Endodermal cell (in vitro differentiated cells): ENCODE data around the gene GFOD1. TPM values are rescaled to one million over a fixed set of nuclear protein-coding genes. Genes with fewer than 3 reads are reported as not detected.

Source experiments
- DNase-seq: peaks from one replicate; pipeline ENCODE4 v3.0.0-alpha.2; 2017
- H3K27ac ChIP-seq: 2 replicates; pipeline ENCODE4 v1.5.1; 2013; ENCODE audit warnings: mild to moderate bottlenecking, low read depth, low read length, moderate library complexity
- H3K27me3 ChIP-seq: 2 replicates; pipeline ENCODE4 v1.6.1; 2013; ENCODE audit warnings: mild to moderate bottlenecking, low read length, moderate library complexity; ENCODE audit not compliant: insufficient read depth, control insufficient read depth, poor library complexity, severe bottlenecking
- H3K36me3 ChIP-seq: 2 replicates; pipeline ENCODE4 v1.7.0; 2013; ENCODE audit warnings: mild to moderate bottlenecking, low read length, moderate library complexity; ENCODE audit not compliant: control insufficient read depth, insufficient read depth
- H3K4me1 ChIP-seq: one replicate; pipeline ENCODE4 v1.7.0; 2013; ENCODE audit warnings: low read length; ENCODE audit not compliant: control insufficient read depth, insufficient read depth
- H3K4me3 ChIP-seq: 2 replicates; pipeline ENCODE4 v1.5.1; 2013; ENCODE audit warnings: mild to moderate bottlenecking, low read length, moderate library complexity
- H3K9ac ChIP-seq: 2 replicates; pipeline ENCODE4 v1.6.1; 2013; ENCODE audit warnings: mild to moderate bottlenecking, low read length, moderate library complexity; ENCODE audit not compliant: poor library complexity, severe bottlenecking; ENCODE audit errors: extremely low read depth
- H3K9me3 ChIP-seq: 2 replicates; pipeline ENCODE4 v1.6.1; 2013; ENCODE audit warnings: mild to moderate bottlenecking, low read length, moderate library complexity; ENCODE audit not compliant: control insufficient read depth
- H3K27ac Mint-ChIP-seq: 2 replicates; pipeline ENCODE4 v1.8.0; 2020; ENCODE audit warnings: mixed read lengths
- H3K27me3 Mint-ChIP-seq: 2 replicates; pipeline ENCODE4 v1.8.0; 2021; ENCODE audit warnings: mild to moderate bottlenecking, mixed read lengths; ENCODE audit not compliant: insufficient read depth
- H3K36me3 Mint-ChIP-seq: 2 replicates; pipeline ENCODE4 v1.8.0; 2020; ENCODE audit warnings: low read depth, mixed read lengths
- H3K4me1 Mint-ChIP-seq: 2 replicates; pipeline ENCODE4 v1.8.0; 2020; ENCODE audit warnings: mixed read lengths
- H3K4me3 Mint-ChIP-seq: 2 replicates; pipeline ENCODE4 v1.8.0; 2020; ENCODE audit warnings: mild to moderate bottlenecking, moderate library complexity, mixed read lengths
- H3K9me3 Mint-ChIP-seq: 2 replicates; pipeline ENCODE4 v1.8.0; 2020; ENCODE audit warnings: mild to moderate bottlenecking, mixed read lengths
- WGBS, 2 experiments: methylation state at CpG; one replicate each; pipeline versions ENCODE4 v1.1.5 to v1.1.7; 2013; ENCODE audit warnings: missing lambda C conversion rate in 2 of 2, mixed read lengths in 1 of 2; ENCODE audit not compliant: insufficient coverage in 1 of 2, insufficient read length in 1 of 2; 5-methylcytosine and 5-hydroxymethylcytosine counted together
- total RNA-seq, 2 donors: library from RNA; stranded (reverse); fragmentation: NEBNext Ultra II Directional in 1 of 2; extraction: Animal tissue kit (Norgen Biotek cat#: 25700) in 1 of 2; gene quantifications; 2 replicates in 1 of 2; 3 replicates in 1 of 2; pipeline ENCODE4 v1.2.1, GENCODE V29; 2021
- TF ChIP-seq, protein P1 (sequence below): fragments of 200-600 bp; sonication (generic); conservative IDR thresholded peaks from 2 replicates; pipeline ENCODE4 v1.5.0; 2021; ENCODE audit warnings: antibody characterized with exemption, mild to moderate bottlenecking

GFOD1 gene
- total RNA-seq, 2 donors from 2014 or later = 0.71 to 1.9 TPM

GRCh38 chr6:13463941-13464340 is 23.5 kb downstream of the GFOD1 start:
- no peaks in the 10 kb centered on the region for H3K36me3 ChIP-seq
- no peak overlapping the region for H3K9ac ChIP-seq
- H3K27ac ChIP-seq = no peak overlapping the region
- 84 to 95% methylated on average over 4 of the region's 4 CpGs for WGBS, 2 experiments
- peaks cover 2% of the 10 kb centered on the region for H3K4me1 ChIP-seq
- peaks cover 17% of the 10 kb centered on the region for H3K4me1 Mint-ChIP-seq
- H3K27me3 Mint-ChIP-seq = peaks cover 7% of the 10 kb centered on the region
- H3K4me3 ChIP-seq = no peak overlapping the region
- H3K36me3 Mint-ChIP-seq = no peaks in the 10 kb centered on the region
- TF ChIP-seq, protein P1, sequence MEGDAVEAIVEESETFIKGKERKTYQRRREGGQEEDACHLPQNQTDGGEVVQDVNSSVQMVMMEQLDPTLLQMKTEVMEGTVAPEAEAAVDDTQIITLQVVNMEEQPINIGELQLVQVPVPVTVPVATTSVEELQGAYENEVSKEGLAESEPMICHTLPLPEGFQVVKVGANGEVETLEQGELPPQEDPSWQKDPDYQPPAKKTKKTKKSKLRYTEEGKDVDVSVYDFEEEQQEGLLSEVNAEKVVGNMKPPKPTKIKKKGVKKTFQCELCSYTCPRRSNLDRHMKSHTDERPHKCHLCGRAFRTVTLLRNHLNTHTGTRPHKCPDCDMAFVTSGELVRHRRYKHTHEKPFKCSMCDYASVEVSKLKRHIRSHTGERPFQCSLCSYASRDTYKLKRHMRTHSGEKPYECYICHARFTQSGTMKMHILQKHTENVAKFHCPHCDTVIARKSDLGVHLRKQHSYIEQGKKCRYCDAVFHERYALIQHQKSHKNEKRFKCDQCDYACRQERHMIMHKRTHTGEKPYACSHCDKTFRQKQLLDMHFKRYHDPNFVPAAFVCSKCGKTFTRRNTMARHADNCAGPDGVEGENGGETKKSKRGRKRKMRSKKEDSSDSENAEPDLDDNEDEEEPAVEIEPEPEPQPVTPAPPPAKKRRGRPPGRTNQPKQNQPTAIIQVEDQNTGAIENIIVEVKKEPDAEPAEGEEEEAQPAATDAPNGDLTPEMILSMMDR = no peak
- H3K27ac Mint-ChIP-seq = peak overlapping the region; percentile 55
- no peak overlapping the region for H3K4me3 Mint-ChIP-seq
- H3K9me3 Mint-ChIP-seq = peaks cover 4% of the 10 kb centered on the region
- peak; percentile 49 for DNase-seq
- H3K27me3 ChIP-seq = no peaks in the 10 kb centered on the region
- no peaks in the 10 kb centered on the region for H3K9me3 ChIP-seq

DNA sequence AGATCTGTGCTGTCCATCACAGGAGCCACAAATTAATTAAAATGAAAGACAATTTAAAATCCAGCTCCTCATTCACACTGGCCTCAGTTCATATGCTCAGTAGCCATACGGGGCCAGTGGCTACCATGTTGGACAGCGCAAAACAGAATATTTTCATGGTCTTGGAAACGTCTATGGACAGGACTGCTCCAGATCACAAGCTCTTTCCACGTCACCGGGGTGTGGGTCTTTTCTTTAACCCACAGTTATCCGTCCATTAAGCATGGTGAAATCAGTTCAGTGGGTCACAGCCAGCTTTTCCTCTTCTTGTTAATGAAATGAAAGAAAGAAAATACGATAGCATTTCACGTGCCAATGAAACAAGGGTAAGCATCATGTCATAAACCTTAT is 24.1 kb downstream of the GFOD1 start:
- Histone ChIP-seq H3K9ac (no peak overlapping the region), H3K27ac (no peak overlapping the region), H3K27me3 (no peaks in the 10 kb centered on the region), H3K9me3 (no peaks in the 10 kb centered on the region), H3K4me1 (peaks cover 2% of the 10 kb centered on the region), H3K4me3 (no peak overlapping the region), H3K36me3 (no peaks in the 10 kb centered on the region)
- H3K9me3 Mint-ChIP-seq = no peaks in the 10 kb centered on the region
- TF ChIP-seq, protein P1 = no peak
- no peak for DNase-seq
- H3K4me1 Mint-ChIP-seq = peaks cover 17% of the 10 kb centered on the region
- H3K36me3 Mint-ChIP-seq = no peaks in the 10 kb centered on the region
- peaks cover 7% of the 10 kb centered on the region for H3K27me3 Mint-ChIP-seq
- WGBS, 2 experiments = 91 to 97% methylated on average over 6 to 8 of the region's 8 CpGs
- H3K27ac Mint-ChIP-seq = no peak overlapping the region
- H3K4me3 Mint-ChIP-seq = no peak overlapping the region

GRCh38 chr6:13462458-13463327 is 24.7 kb downstream of the GFOD1 start:
- DNase-seq = peak; percentile 75
- no peak overlapping the region for H3K9ac ChIP-seq
- H3K4me1 ChIP-seq = peaks cover 2% of the 10 kb centered on the region
- peak overlapping the region; percentile 35 for H3K4me3 Mint-ChIP-seq
- no peaks in the 10 kb centered on the region for H3K36me3 Mint-ChIP-seq
- H3K27ac Mint-ChIP-seq = peak overlapping the region; percentile 65
- H3K27ac ChIP-seq = no peak overlapping the region
- no peak overlapping the region for H3K4me3 ChIP-seq
- H3K4me1 Mint-ChIP-seq = peaks cover 17% of the 10 kb centered on the region
- 31 to 38% methylated on average over 10 to 12 of the region's 12 CpGs for WGBS, 2 experiments
- peaks cover 7% of the 10 kb centered on the region for H3K27me3 Mint-ChIP-seq
- TF ChIP-seq, protein P1 = no peak
- no peaks in the 10 kb centered on the region for H3K27me3 ChIP-seq
- no peaks in the 10 kb centered on the region for H3K9me3 Mint-ChIP-seq
- H3K36me3 ChIP-seq = no peaks in the 10 kb centered on the region
- no peaks in the 10 kb centered on the region for H3K9me3 ChIP-seq
